Subcutaneous adipose tissue (tissue), 4 donors: Measurements from ENCODE around the gene SLC7A6OS. TPM values are rescaled to one million over a fixed set of nuclear protein-coding genes. Genes with fewer than 3 reads are reported as not detected.

Experiments used
- total RNA-seq, 4 donors: library from RNA; depleted of rRNA; stranded (reverse); fragments of >200 nt; gene quantifications; one replicate each; pipeline ENCODE4 v1.1.0, GENCODE V29; 2016
- TF ChIP-seq, protein P1 (sequence below): fragments of 450-650 bp; IDR thresholded peaks from one replicate; pipeline ENCODE4 v1.5.1; 2016; ENCODE audit warnings: low read depth, mild to moderate bottlenecking, control low read depth, antibody characterized with exemption, moderate library complexity

Gene SLC7A6OS
- total RNA-seq, 4 donors from 2014 or later = 10.4 to 16.8 (median 14.8) TPM

DNA sequence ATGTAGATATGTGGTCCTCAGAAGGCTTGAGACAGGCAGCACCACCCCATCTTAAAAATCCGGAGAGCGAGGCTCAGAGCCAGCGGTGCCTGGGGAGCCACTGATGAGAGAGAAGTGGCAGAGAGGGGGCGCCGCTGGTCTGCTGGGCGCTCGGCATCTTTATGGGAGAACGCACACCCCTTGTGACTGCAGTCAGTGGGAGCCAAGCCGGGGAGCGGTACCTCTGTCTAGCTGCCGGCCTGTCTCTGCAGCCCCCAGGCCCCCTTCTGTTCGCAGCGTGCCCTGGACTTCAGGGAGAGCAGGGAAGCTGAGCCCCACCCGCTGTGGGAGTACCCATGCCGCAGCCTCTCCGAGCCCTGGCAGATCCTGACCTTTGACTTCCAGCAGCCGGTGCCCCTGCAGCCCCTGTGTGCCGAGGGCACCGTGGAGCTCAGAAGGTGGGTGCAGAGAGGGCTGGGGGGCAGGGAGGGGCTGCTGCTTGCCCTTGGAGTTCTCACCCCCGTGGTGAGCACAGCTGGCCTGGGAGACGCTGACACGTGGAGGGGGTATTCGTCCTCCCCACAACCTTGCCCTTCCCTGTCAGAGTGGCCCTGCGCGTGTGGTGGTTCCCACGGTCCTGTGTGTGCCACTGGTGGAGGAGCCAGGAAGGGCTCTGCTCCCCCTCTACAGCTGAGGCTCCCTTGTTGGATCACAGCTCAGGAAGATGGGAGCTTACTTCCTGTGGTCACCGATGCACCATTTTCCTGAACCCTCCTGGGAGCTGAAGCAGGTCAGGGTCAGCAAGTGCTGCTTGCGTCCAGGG, 44.9 kb upstream of the SLC7A6OS start:
- TF ChIP-seq, protein P1, sequence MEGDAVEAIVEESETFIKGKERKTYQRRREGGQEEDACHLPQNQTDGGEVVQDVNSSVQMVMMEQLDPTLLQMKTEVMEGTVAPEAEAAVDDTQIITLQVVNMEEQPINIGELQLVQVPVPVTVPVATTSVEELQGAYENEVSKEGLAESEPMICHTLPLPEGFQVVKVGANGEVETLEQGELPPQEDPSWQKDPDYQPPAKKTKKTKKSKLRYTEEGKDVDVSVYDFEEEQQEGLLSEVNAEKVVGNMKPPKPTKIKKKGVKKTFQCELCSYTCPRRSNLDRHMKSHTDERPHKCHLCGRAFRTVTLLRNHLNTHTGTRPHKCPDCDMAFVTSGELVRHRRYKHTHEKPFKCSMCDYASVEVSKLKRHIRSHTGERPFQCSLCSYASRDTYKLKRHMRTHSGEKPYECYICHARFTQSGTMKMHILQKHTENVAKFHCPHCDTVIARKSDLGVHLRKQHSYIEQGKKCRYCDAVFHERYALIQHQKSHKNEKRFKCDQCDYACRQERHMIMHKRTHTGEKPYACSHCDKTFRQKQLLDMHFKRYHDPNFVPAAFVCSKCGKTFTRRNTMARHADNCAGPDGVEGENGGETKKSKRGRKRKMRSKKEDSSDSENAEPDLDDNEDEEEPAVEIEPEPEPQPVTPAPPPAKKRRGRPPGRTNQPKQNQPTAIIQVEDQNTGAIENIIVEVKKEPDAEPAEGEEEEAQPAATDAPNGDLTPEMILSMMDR = no peak

GRCh38 chr16:68354816-68355215, 44.1 kb upstream of the SLC7A6OS start:
- TF ChIP-seq, protein P1 = no peak

- TF ChIP-seq, protein P1 = no peak
Measured at GRCh38 chr16:68353366-68353765, 42.6 kb upstream of the SLC7A6OS start.

- TF ChIP-seq, protein P1 = no peak
Measured at GRCh38 chr16:68351991-68352431, 41.3 kb upstream of the SLC7A6OS start.

GRCh38 chr16:68351463-68351862, 40.7 kb upstream of the SLC7A6OS start:
- TF ChIP-seq, protein P1 = no peak

GRCh38 chr16:68350813-68351350, 40.1 kb upstream of the SLC7A6OS start:
- TF ChIP-seq, protein P1 = no peak

- TF ChIP-seq, protein P1 = no peak
Measured at GRCh38 chr16:68349838-68350410, 39.2 kb upstream of the SLC7A6OS start.
